Uterus (tissue), 2 donors: ENCODE results near the gene RNF217.

Experiments used
- POLR2A ChIP-seq, 2 donors: fragments of 450-650 bp; IDR thresholded peaks; one replicate each; pipeline ENCODE4 v1.6.1; 2016; ENCODE audit warnings: antibody characterized with exemption in 2 of 2, mild to moderate bottlenecking in 1 of 2, moderate library complexity in 1 of 2
- TF ChIP-seq, protein P1 (sequence below), 4 experiments: fragments of 200-600 bp in 2 of 4; fragments of 450-650 bp in 2 of 4; sonication (generic) in 2 of 4; IDR thresholded peaks; one replicate each; pipeline ENCODE4 v1.5.1; 2016 to 2019; ENCODE audit warnings: antibody characterized with exemption in 4 of 4, mild to moderate bottlenecking in 2 of 4, moderate library complexity in 1 of 4

DNA sequence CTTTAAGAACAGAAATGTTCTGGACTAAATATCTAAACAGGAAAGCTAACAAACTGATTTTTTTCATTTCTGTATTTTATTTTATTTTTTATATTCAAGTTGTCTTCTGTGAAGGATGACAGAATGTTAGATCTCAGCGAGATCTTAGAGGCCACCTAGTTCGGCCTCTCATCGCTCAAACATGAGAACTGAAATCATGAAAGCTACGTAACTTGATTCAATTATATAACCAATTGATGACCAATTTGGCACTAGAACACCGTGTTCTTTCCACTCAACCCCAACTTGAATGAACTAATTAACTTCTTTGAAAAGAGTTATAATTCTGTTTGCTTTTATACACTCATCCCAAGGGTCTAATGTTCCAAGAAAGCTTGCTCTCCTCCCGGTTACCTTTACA lies 24.6 kb upstream of the RNF217 start:
- TF ChIP-seq, protein P1, sequence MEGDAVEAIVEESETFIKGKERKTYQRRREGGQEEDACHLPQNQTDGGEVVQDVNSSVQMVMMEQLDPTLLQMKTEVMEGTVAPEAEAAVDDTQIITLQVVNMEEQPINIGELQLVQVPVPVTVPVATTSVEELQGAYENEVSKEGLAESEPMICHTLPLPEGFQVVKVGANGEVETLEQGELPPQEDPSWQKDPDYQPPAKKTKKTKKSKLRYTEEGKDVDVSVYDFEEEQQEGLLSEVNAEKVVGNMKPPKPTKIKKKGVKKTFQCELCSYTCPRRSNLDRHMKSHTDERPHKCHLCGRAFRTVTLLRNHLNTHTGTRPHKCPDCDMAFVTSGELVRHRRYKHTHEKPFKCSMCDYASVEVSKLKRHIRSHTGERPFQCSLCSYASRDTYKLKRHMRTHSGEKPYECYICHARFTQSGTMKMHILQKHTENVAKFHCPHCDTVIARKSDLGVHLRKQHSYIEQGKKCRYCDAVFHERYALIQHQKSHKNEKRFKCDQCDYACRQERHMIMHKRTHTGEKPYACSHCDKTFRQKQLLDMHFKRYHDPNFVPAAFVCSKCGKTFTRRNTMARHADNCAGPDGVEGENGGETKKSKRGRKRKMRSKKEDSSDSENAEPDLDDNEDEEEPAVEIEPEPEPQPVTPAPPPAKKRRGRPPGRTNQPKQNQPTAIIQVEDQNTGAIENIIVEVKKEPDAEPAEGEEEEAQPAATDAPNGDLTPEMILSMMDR (IDR thresholded peaks at IDR 0.05): no peak
- TF ChIP-seq POLR2A (IDR thresholded peaks at IDR 0.05): no peak
